Stimulated activated CD4-positive, alpha-beta T cell treated with anti-CD3 and anti-CD28 coated beads, Interleukin-4, amount 100 ng/mL, for 4 hours (primary cell): ENCODE results near the gene PKNOX2.

ENCODE experiments used
- DNase-seq, 2 experiments: peaks; one replicate each; pipeline ENCODE4 v3.0.0-alpha.2; 2020

Gene PKNOX2

GRCh38 chr11:125292100-125292499, 127.5 kb downstream of the PKNOX2 start:
- no peak for DNase-seq

- no peak for DNase-seq
These were observed 129.0 kb downstream of the PKNOX2 start for GRCh38 chr11:125293596-125293995.

- no peak for DNase-seq
These were observed 131.4 kb downstream of the PKNOX2 start for GRCh38 chr11:125295931-125296330.

GRCh38 chr11:125297346-125297915, 132.9 kb downstream of the PKNOX2 start:
- no peak for DNase-seq

GRCh38 chr11:125299061-125299615, 134.6 kb downstream of the PKNOX2 start:
- DNase-seq: no peak

- DNase-seq: no peak
These were observed 135.3 kb downstream of the PKNOX2 start for GRCh38 chr11:125299821-125300220.

- DNase-seq: no peak
These were observed 136.3 kb downstream of the PKNOX2 start for GRCh38 chr11:125300791-125301218.

GRCh38 chr11:125301346-125301745, 136.8 kb downstream of the PKNOX2 start:
- no peak for DNase-seq

GRCh38 chr11:125303186-125303585, 138.6 kb downstream of the PKNOX2 start:
- no peak for DNase-seq

GRCh38 chr11:125303694-125304093, 139.1 kb downstream of the PKNOX2 start:
- DNase-seq: no peak

- DNase-seq: no peak
These were observed 139.6 kb downstream of the PKNOX2 start for GRCh38 chr11:125304136-125304535.

GRCh38 chr11:125304876-125305275, 140.3 kb downstream of the PKNOX2 start:
- no peak for DNase-seq

GRCh38 chr11:125305345-125305744, 140.8 kb downstream of the PKNOX2 start:
- no peak for DNase-seq

GRCh38 chr11:125306476-125306875, 141.9 kb downstream of the PKNOX2 start:
- no peak for DNase-seq

- DNase-seq: no peak
These were observed 143.7 kb downstream of the PKNOX2 start for GRCh38 chr11:125308246-125308645.

GRCh38 chr11:125312391-125312790, 147.8 kb downstream of the PKNOX2 start:
- DNase-seq: no peak

- no peak for DNase-seq
These were observed 148.3 kb downstream of the PKNOX2 start for GRCh38 chr11:125312812-125313211.

- DNase-seq: no peak
These were observed 149.0 kb downstream of the PKNOX2 start for GRCh38 chr11:125313271-125314219.

GRCh38 chr11:125314276-125315078, 149.9 kb downstream of the PKNOX2 start:
- DNase-seq: no peak

- no peak for DNase-seq
These were observed 150.7 kb downstream of the PKNOX2 start for GRCh38 chr11:125315079-125315740.

GRCh38 chr11:125317416-125317815, 152.9 kb downstream of the PKNOX2 start:
- no peak for DNase-seq

- DNase-seq: no peak
These were observed 155.1 kb downstream of the PKNOX2 start for GRCh38 chr11:125319649-125320048.
